ENCODE measurements around the gene ELFN1.

ELFN1 gene

DNA sequence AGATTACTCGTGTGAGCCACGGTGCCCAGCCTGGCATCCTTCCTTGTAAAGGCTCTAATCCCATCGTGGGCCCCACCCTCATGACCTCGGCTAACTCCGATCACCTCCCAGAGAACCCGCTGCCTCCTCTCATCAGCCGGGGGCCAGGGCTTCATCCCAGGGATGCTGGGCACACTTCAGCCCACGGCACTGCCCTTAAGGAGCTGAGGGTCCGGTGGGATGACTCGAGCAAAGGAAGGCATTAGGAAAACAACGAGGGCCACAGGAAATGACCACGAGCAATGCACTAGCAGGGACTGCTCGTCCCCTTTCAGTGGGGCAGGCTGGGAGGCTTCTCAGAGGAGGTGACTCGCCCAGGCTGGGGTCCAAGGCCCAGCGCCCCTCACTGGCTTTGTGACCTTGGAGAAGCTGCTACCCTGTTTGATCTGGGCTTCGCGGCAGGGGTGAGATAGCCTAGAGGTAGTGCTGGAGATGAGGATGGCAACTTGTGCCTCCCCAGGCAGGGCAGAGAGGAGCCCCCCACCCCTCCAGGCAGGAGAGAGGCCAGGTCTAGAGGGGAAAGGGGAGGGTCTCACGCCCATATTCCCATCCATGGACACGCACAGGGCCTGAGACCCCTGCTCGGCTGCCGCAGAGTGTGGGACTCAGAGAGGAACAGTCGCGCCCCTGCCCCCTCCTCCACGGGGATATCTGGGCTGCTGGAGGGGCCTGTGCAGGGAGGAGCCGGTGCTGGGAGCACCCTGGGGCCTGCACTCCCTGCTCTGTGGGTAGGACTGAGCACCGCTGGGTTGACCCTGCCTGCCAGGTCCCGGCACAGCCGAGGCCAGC lies 26.8 kb downstream of the ELFN1 start:
- no peak for DNase-seq

GRCh38 chr7:1697499-1698125 lies 27.5 kb downstream of the ELFN1 start:
- DNase-seq = no peak

DNA sequence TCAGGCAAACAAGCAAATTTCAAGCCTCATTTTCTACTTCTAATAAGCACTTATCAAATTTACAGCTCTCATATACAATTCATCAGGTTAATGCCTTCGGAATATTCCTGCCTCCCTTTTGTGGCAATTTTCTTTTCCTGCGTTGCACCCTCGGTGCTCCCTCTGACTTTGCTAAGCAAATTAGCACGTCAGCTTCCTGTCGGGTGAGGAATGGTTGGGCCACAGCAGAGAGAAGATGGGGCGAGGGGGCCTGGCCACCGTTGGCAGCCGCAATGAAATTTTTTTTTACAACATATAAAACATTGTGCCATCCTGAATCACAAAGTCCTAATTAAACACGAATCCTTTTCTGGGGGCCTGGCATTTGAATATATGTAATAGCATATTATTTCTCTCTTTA lies 28.1 kb downstream of the ELFN1 start:
- DNase-seq = no peak

GRCh38 chr7:1698951-1699350 lies 28.9 kb downstream of the ELFN1 start:
- no peak for DNase-seq

DNA sequence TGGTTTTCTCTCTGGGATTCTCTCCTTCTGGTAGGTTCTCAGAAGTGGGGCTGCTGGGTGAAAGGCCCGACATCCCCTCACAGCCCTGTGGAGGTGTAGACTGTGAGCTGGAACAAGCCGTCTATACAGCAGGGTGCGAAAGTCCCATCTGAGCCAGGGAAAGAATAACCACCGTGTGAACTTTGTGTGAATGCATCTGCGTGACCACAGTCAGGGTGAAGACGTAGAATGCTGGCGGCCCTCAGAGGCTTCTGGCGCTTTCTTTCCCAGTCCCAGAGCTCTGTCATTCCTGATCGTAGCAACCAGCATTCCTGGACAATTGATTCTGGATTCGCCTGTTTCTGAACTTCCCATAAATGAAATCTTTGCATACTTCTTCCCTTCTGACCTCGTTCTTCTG lies 30.0 kb downstream of the ELFN1 start:
- no peak for DNase-seq

DNA sequence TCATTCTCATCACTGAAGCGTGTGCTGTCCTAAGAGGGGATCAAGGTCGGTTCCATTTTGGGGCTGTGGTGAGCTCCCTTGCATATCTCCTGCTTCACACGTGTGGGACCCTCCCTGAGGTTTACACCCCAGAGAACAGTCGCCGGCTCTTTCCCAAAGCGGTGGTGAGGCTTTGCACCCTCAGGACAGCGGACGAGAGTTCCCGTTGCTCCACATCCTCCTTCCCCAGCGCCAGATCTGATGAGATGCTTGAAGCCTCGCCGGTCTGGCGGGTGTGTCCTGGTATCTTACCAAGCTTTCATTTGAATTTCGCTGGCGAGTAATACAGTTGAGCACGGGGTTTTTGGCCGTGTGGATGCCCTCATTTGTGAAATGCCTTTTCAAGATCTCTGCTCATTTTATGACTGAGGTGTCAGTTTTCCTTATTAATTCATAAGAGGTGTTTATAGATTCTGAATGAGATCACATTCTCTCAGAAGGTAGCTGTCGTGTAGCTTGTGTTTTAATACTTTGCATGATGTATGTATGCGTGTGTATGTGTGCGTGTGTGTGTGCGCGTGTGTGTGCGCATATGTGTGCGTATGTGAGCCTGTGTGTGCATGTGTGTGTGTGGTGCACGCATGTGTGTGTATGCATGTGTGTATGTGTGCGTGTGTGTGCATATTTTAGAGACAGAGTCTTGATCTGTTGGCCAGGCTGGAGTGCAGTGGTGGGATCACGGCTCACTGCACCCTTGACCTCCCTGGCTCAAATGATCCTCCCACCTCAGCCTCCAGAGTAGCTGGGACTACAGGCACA lies 30.7 kb downstream of the ELFN1 start:
- DNase-seq = no peak

DNA sequence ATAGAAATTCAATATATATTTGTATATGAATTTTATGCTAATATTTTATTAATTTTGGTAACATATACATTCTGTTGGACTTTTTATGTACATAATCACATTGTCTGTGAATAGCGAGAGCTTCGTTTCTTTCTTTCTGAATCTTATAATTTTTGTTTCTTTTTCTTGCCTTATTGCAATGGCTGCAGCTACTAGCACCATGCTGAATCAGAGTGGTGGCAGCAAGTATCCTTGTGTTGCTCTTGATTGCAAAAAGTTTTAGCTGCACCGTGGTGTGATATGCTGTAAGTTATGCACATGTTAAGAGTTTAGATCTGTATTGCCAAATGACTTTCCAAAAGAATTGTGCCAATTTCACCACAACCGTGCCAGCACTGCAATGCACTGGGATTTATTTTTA lies 32.6 kb downstream of the ELFN1 start:
- DNase-seq = no peak

DNA sequence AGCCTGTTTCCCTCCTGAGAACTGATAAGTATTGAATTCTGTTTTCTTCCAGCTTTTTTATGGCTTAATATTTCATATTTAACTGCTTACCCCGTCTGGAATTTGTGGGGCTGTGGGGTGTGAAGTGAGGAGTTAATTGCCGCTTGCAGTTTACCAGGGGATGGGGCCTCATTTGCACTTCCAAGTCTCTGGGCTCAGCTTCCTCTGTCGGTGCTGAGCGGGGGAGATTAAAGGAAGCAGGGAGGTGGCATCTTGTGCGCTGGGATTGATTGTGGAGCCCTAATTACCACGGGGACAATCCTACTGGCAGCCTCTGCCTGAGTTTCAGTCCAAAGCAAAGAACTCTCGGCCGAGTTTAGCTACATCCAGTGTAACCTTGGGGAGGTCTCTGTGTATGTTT lies 33.4 kb downstream of the ELFN1 start:
- no peak for DNase-seq

GRCh38 chr7:1703871-1704810 lies 34.1 kb downstream of the ELFN1 start:
- DNase-seq = no peak

- DNase-seq = no peak
Observed at GRCh38 chr7:1704811-1705738, 35.0 kb downstream of the ELFN1 start.

DNA sequence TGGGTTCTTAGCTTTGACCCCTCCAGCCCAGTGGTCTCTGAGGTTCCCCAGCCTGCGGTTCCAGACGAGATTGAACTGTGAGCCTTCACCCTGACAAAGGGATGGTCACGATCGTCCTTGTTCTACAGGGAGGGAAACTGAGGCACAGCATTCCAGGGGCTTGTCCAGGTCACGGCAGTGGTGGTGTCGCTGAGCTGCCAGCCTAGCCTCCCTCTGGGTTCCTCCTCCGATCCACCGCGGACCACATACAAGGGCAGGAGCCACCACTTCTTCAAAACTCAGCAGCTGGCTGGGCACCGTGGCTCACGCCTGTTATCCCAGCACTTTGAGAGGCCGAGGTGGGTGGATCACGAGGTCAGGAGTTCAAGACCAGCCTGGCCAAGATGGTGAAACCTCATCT lies 35.8 kb downstream of the ELFN1 start:
- no peak for DNase-seq

GRCh38 chr7:1706381-1706720 lies 36.3 kb downstream of the ELFN1 start:
- DNase-seq = no peak

- DNase-seq = peak; percentile 4
Observed at GRCh38 chr7:1706721-1707613, 36.9 kb downstream of the ELFN1 start.

DNA sequence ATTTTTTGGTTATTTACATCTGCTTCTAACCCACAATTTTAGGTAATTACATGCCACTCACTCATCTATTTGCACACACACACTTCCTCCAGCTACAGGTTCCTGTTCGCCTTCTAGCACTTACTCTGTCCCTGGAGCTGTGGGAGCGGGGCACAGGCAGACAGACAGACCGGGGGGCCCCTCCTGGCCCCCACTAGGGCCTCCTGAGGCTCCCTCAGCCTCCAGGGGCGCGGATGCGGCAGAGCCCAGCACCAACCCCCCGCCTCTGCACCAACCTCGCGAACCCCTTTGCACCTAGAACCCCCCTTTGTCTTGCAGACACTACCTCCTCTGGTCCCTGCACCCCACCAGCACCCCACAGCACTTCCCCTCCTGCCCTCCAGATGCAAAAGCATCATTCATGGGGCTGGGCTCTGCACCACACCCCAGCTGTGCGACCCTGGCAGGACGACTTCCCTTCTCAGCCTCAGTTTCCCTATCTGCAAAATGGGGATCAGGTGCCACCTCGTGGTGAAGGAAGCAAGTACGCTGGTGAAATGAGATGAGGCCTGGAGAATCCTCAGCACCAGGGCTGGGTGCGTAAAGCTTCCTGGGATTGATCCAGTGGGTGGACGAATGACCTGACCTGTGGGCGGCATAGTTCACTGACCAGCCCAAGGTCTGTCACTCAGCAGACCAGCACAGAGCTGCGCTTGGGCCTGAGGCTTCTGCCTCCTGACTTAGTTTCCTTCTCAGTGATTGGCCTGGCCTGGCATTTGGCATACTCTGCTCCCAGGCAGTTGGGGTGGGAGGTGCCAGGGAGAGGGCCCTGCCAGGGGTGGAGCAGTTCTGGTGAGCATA lies 37.9 kb downstream of the ELFN1 start:
- DNase-seq = no peak

GRCh38 chr7:1708596-1709251 lies 38.6 kb downstream of the ELFN1 start:
- no peak for DNase-seq

- no peak for DNase-seq
Observed at GRCh38 chr7:1709281-1709680, 39.2 kb downstream of the ELFN1 start.

DNA sequence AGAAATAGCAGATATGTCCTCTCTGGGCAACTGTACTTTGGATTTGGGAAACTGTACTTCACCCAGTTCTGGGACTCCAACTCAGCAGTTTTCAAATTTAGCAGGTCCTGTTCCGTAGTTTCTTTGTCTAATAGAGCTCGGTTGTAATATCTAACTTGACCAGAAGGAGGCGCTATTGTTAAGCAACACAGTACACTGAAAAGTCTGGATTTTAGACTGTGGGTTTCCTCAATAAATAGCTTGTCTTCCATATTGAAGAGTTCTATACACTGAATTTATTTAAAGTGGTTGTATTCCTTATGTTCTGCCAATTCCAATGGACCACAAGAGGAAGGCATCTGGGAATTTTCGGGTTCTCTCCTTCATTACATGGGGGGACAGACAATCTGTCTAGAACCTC lies 39.8 kb downstream of the ELFN1 start:
- no peak for DNase-seq

DNA sequence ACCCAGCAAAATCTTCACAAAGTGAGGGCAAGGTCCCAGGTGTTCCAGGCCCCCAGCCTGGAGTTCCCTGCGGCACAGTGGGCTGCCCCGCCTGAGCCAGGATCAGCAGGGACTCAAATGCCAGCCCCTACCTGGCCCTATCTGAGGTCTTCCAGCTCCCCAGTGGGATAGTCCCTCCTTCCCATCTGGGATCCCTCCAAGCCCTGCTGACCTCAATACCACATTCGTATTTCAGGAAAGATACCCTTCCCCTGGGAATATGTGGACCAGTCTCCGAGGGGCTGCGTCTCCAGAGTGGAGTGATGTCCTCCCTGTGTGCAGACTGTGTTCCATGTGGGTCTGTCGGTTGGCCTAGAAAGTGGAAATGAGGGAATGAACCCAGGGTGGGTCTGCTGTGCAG lies 40.9 kb downstream of the ELFN1 start:
- no peak for DNase-seq

DNA sequence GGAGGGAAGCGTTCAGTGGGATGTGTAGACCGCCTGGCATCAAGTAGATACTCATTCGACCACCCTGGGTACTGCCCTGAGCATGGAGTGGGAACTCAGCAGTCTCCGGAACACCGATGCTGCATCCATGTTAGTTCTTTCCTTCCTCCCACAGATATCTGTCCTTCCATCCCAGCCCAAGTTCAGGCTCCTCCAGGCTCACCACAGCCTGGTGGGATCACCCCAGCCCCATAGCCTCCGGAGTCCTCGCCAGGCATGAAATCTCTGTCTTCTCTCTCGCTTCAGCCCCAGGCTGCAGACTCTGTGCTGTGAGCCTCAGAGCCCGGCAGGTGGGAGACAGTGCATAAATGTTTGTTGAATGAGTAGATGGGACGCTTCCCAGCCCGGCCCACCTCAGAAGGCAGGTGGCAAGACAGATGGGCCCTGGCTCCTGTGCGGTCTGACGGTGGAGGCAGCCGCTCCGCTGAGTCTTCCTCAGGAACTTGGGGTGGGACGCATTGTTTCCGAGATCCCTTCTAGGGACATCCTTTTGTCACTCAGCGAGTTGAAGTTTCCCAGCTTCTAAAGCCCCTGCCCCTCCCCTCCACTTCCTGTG lies 42.9 kb downstream of the ELFN1 start:
- no peak for DNase-seq
